Measurements from ENCODE around the gene OMP. TPM values are rescaled to one million over a fixed set of nuclear protein-coding genes. Genes with fewer than 3 reads are reported as not detected.

Gene OMP
- total and polyA plus RNA-seq, 2 of the 4 experiments (the other 2 are of a cell fraction): 0.27 TPM; not detected in 1

GRCh38 chr11:77058900-77059299 is 43.7 kb upstream of the OMP start:
- H4K8ac ChIP-seq (ENCODE audit: low read depth in 2 of 2, low read length in 2 of 2): no peak overlapping the region
- no peak overlapping the region for H3K56ac ChIP-seq (ENCODE audit: extremely low read depth, insufficient read depth, low read length)
- no peak overlapping the region for H3K27ac ChIP-seq (ENCODE audit: insufficient read depth, low read length)
- ChIA-PET POLR2A (ENCODE audit: unreplicated experiment) (no interaction called here), CTCF (interaction anchor here (0.8 kb wide), 1 partner anchor 11 kb away, joined by 3 read pairs; no protein-coding TSS in a partner anchor)
- H3K14ac ChIP-seq (replicated peaks; ENCODE audit: low read depth, low read length): no peak overlapping the region
- no peaks in the 10 kb centered on the region for H3K9me1 ChIP-seq (ENCODE audit: insufficient read depth, low read length)
- H3K79me1 ChIP-seq (ENCODE audit: low read depth in 1 of 2, low read length in 2 of 2): no peaks in the 10 kb centered on the region
- H3K18ac ChIP-seq (ENCODE audit: low read depth, low read length): no peak overlapping the region
- DNase-seq: no peak
- peaks cover 15% of the 10 kb centered on the region for H3K9me3 ChIP-seq (ENCODE audit: control insufficient read depth, insufficient read depth, low read length)
- no peak overlapping the region for H2BK15ac ChIP-seq (ENCODE audit: low read depth, low read length)
- no peak overlapping the region for H4K5ac ChIP-seq (ENCODE audit: low read depth, low read length)
- in situ Hi-C loops (cut with MboI; ENCODE audit: low sequenced_read_pairs) (no loop called here), intact Hi-C loops (cut with micrococcal nuclease) (no loop called here), dilution Hi-C loops (cut with HindIII; ENCODE audit: low sequenced_read_pairs, unreplicated experiment) (no loop called here)
- peaks cover 10% of the 10 kb centered on the region for H3K27me3 ChIP-seq (ENCODE audit: control insufficient read depth, insufficient read depth, low read length)
- no peak overlapping the region for H4K91ac ChIP-seq (ENCODE audit: insufficient read depth, low read depth, low read length)
- H2BK5ac ChIP-seq (ENCODE audit: low read depth, low read length, poor library complexity, severe bottlenecking): no peak overlapping the region
- H2BK120ac ChIP-seq (ENCODE audit: low read depth, low read length): no peak overlapping the region
- H3K4me1 ChIP-seq (ENCODE audit: control insufficient read depth, insufficient read depth, low read length): no peaks in the 10 kb centered on the region
- no peak overlapping the region for H2AK9ac ChIP-seq (replicated peaks; ENCODE audit: low read depth, low read length, poor library complexity)
- no TSS peak for BruUV-seq (replicated peaks)
- no peak overlapping the region for H2AFZ ChIP-seq (replicated peaks; ENCODE audit: low read length, poor library complexity)
- no peak overlapping the region for H3K23ac ChIP-seq (ENCODE audit: low read depth, low read length)
- no peak overlapping the region for H2BK20ac ChIP-seq (ENCODE audit: low read depth, low read length)
- H3K4me2 ChIP-seq (ENCODE audit: low read depth, low read length): no peak overlapping the region
- no peaks in the 10 kb centered on the region for H3K36me3 ChIP-seq (ENCODE audit: control insufficient read depth, insufficient read depth, low read length)
- H2AK5ac ChIP-seq (ENCODE audit: low read depth, low read length): no peak overlapping the region
- no peak overlapping the region for H3K9ac ChIP-seq (ENCODE audit: low read depth, low read length)
- TF ChIP-seq MAFK (IDR thresholded peaks at IDR 0.05; ENCODE audit: low read depth, low read length) (no peak), NFE2L2 (IDR thresholded peaks at IDR 0.05; ENCODE audit: low read depth, low read length) (no peak), RCOR1 (IDR thresholded peaks at IDR 0.05; ENCODE audit: insufficient replicate concordance, low read length) (no peak), CTCF (conservative IDR thresholded peaks at IDR 0.05; ENCODE audit: low read depth, low read length) (no peak), SMC3 (IDR thresholded peaks at IDR 0.05; ENCODE audit: low read depth, low read length) (no peak), MAZ (IDR thresholded peaks at IDR 0.05; ENCODE audit: borderline replicate concordance, low read depth, low read length) (no peak), MXI1 (IDR thresholded peaks at IDR 0.05; ENCODE audit: borderline replicate concordance, low read depth, low read length) (no peak), BHLHE40 (IDR thresholded peaks at IDR 0.05; ENCODE audit: low read depth, low read length) (no peak), CHD1 (IDR thresholded peaks at IDR 0.05; ENCODE audit: low read depth, low read length) (no peak), ELK1 (IDR thresholded peaks at IDR 0.05; ENCODE audit: borderline replicate concordance, low read depth, low read length) (no peak), RFX5 (IDR thresholded peaks at IDR 0.05; ENCODE audit: low read depth, low read length) (no peak), CEBPB (IDR thresholded peaks at IDR 0.05; ENCODE audit: low read depth, low read length) (no peak), USF2 (IDR thresholded peaks at IDR 0.05; ENCODE audit: low read depth, low read length) (no peak), FOS (IDR thresholded peaks at IDR 0.05; ENCODE audit: low read depth, low read length) (no peak), RAD21 (IDR thresholded peaks at IDR 0.05; ENCODE audit: low read length) (no peak)
- H3K4me3 ChIP-seq (ENCODE audit: insufficient read depth, low read depth, low read length): no peak overlapping the region
- no CpG with 5 or more reads among the region's 2 CpGs for WGBS, 2 experiments (ENCODE audit: extremely low coverage in 2 of 2, insufficient read length in 1 of 2)
- H3K4ac ChIP-seq (ENCODE audit: low read depth, low read length): no peak overlapping the region
- no peaks in the 10 kb centered on the region for H4K20me1 ChIP-seq (ENCODE audit: insufficient read depth, low read length)
- no peak for ATAC-seq (ENCODE audit: low read depth)

Data from IMR-90 (cell line).